Loucy (cell line): ENCODE measurements around the gene FAM124A.

Experiments
- H2AFZ ChIP-seq: fragments of 200-600 bp; sonication (generic); 2 replicates; pipeline ENCODE4 v1.6.0; 2016; ENCODE audit warnings: antibody characterized with exemption, mild to moderate bottlenecking, low read length, moderate library complexity
- H3F3A ChIP-seq: fragments of 200-600 bp; 2 replicates; pipeline ENCODE4 v1.6.0; 2016; ENCODE audit warnings: antibody characterized with exemption, low read depth, mild to moderate bottlenecking
- H3K27me3 ChIP-seq: fragments of 200-600 bp; sonication (generic); 2 replicates; pipeline ENCODE4 v1.6.1; 2014; ENCODE audit warnings: low read length, mild to moderate bottlenecking; ENCODE audit not compliant: insufficient read depth, poor library complexity, severe bottlenecking
- H3K36me3 ChIP-seq: fragments of 200-600 bp; sonication (generic); 2 replicates; pipeline ENCODE4 v1.6.1; 2016; ENCODE audit warnings: low read length; ENCODE audit not compliant: insufficient read depth
- H3K4me1 ChIP-seq: fragments of 200-600 bp; sonication (generic); 2 replicates; pipeline ENCODE4 v1.5.1; 2014; ENCODE audit warnings: low read length, mild to moderate bottlenecking; ENCODE audit not compliant: insufficient read depth, poor library complexity, severe bottlenecking
- H3K4me2 ChIP-seq: fragments of 200-600 bp; sonication (generic); 2 replicates; pipeline ENCODE4 v1.6.0; 2014; ENCODE audit warnings: antibody characterized with exemption, low read length, low read depth, mild to moderate bottlenecking; ENCODE audit not compliant: poor library complexity, severe bottlenecking
- H3K4me3 ChIP-seq: fragments of 200-600 bp; sonication (generic); 2 replicates; pipeline ENCODE4 v1.5.1; 2014; ENCODE audit warnings: low read length, mild to moderate bottlenecking, mixed read lengths; ENCODE audit not compliant: poor library complexity, severe bottlenecking
- H3K79me2 ChIP-seq: fragments of 200-600 bp; sonication (generic); 2 replicates; pipeline ENCODE4 v1.6.1; 2014; ENCODE audit warnings: low read length; ENCODE audit not compliant: insufficient read depth
- H3K9ac ChIP-seq: fragments of 200-600 bp; sonication (generic); 2 replicates; pipeline ENCODE4 v1.6.0; 2014; ENCODE audit warnings: mild to moderate bottlenecking, low read depth, low read length, moderate library complexity; ENCODE audit not compliant: poor library complexity, severe bottlenecking
- H3K9me2 ChIP-seq: fragments of 200-600 bp; sonication (generic); replicated peaks from 2 replicates; pipeline ENCODE4 v1.6.1; 2016; ENCODE audit warnings: low read depth, low read length, mixed read lengths
- H3K9me3 ChIP-seq: fragments of 200-600 bp; sonication (generic); 2 replicates; pipeline ENCODE4 v1.6.1; 2014; ENCODE audit warnings: mild to moderate bottlenecking, antibody characterized with exemption, low read length, low read depth; ENCODE audit not compliant: insufficient read depth
- H4K20me1 ChIP-seq: fragments of 200-600 bp; sonication (generic); 2 replicates; pipeline ENCODE4 v1.6.0; 2014; ENCODE audit warnings: antibody characterized with exemption, low read length, mild to moderate bottlenecking; ENCODE audit not compliant: insufficient read depth, poor library complexity, severe bottlenecking
- EZH2phosphoT487 ChIP-seq: fragments of 200-600 bp; IDR thresholded peaks from 2 replicates; pipeline ENCODE4 v1.6.1; 2018; ENCODE audit warnings: antibody characterized with exemption, mild to moderate bottlenecking, moderate library complexity, borderline replicate concordance
- TF ChIP-seq, protein P1 (sequence below): fragments of 200-600 bp; sonication (generic); conservative IDR thresholded peaks from 2 replicates; pipeline ENCODE4 v1.5.1; 2014; ENCODE audit warnings: mild to moderate bottlenecking, antibody characterized with exemption, low read length

Gene FAM124A

DNA sequence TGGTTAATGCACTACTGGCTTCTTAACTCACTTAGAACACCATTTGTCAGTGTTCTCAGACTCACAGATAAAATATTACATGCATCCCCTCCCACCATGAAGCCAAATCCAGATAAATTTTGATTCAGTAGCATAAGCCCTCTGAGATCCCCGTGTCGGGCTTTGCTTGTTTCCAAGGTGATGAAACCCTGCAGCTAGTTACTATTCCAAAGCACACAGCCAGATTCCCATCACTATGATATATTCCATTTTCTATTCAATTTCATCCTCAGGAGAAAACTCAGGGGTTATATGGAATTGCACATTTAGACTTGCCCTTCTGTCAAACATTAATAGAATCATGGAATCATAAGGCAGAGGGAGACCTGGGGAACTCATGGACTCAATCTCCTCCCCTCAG, 9.4 kb upstream of the FAM124A start:
- Histone ChIP-seq H3K4me3 (no peak overlapping the region), H2AFZ (no peak overlapping the region), H3K4me1 (no peaks in the 10 kb centered on the region), H3K36me3 (no peaks in the 10 kb centered on the region), H3K9ac (no peak overlapping the region), H3K9me2 (no peaks in the 10 kb centered on the region), H3K4me2 (no peak overlapping the region), H4K20me1 (no peaks in the 10 kb centered on the region), H3K9me3 (no peaks in the 10 kb centered on the region), H3K27me3 (peaks cover 12% of the 10 kb centered on the region), H3F3A (no peaks in the 10 kb centered on the region), H3K79me2 (no peaks in the 10 kb centered on the region)
- no peak for TF ChIP-seq EZH2phosphoT487
- TF ChIP-seq, protein P1, sequence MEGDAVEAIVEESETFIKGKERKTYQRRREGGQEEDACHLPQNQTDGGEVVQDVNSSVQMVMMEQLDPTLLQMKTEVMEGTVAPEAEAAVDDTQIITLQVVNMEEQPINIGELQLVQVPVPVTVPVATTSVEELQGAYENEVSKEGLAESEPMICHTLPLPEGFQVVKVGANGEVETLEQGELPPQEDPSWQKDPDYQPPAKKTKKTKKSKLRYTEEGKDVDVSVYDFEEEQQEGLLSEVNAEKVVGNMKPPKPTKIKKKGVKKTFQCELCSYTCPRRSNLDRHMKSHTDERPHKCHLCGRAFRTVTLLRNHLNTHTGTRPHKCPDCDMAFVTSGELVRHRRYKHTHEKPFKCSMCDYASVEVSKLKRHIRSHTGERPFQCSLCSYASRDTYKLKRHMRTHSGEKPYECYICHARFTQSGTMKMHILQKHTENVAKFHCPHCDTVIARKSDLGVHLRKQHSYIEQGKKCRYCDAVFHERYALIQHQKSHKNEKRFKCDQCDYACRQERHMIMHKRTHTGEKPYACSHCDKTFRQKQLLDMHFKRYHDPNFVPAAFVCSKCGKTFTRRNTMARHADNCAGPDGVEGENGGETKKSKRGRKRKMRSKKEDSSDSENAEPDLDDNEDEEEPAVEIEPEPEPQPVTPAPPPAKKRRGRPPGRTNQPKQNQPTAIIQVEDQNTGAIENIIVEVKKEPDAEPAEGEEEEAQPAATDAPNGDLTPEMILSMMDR = no peak

DNA sequence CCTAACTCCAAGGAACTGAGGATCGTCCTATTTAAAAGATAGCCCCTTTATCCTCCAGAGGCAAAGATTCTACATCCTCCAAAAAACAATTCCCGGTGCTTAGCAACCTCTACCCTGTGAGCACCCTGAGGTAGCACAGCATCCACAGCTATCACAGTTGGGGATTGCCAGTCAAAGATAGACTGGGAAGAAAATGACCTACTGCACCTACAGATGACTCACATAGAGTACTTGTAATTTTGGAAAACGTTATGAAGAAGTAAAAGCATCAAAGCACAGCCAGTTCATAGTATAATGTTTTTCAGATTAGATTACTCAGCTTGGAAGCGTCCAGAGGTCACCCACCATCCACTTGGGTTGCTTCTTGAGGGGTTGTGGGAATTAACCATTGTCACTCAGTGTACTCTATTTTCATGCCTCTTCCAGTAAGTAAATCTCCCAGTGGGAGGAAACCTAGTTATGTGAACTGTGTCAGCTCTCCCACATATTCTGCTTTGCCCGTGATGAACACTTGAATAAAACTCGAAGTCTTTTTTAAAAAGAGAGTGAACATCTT, 8.9 kb upstream of the FAM124A start:
- H3K4me2 ChIP-seq = no peak overlapping the region
- H3K9ac ChIP-seq = no peak overlapping the region
- H3K27me3 ChIP-seq = peaks cover 12% of the 10 kb centered on the region
- no peak for TF ChIP-seq EZH2phosphoT487
- TF ChIP-seq, protein P1 = no peak
- no peaks in the 10 kb centered on the region for H3K36me3 ChIP-seq
- no peak overlapping the region for H3K4me3 ChIP-seq
- H3K9me3 ChIP-seq = no peaks in the 10 kb centered on the region
- no peaks in the 10 kb centered on the region for H3K9me2 ChIP-seq
- no peaks in the 10 kb centered on the region for H4K20me1 ChIP-seq
- no peak overlapping the region for H2AFZ ChIP-seq
- no peaks in the 10 kb centered on the region for H3K79me2 ChIP-seq
- no peaks in the 10 kb centered on the region for H3K4me1 ChIP-seq
- no peaks in the 10 kb centered on the region for H3F3A ChIP-seq

DNA sequence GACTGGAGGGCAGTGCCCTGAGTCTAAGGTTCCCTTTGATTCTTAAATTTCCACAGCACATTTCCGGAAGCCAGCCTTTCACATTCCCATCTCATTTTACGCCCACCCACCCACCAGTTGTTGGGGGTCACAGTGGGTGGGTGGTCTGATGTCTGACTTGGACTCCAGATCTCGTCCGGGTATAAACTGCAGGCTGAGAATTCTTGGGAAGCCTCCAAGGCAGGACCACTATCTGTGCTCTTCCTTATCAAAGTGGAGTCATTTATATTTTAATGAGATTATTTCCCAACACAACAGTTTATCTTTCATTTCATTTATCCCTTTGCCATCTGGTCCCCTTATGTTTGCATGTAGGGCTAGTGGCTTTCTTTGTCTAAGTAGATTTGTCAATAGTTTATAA, 3.6 kb upstream of the FAM124A start:
- no peak overlapping the region for H2AFZ ChIP-seq
- no peaks in the 10 kb centered on the region for H3K9me2 ChIP-seq
- H3K79me2 ChIP-seq = no peaks in the 10 kb centered on the region
- no peak overlapping the region for H3K4me2 ChIP-seq
- no peaks in the 10 kb centered on the region for H3F3A ChIP-seq
- H3K4me1 ChIP-seq = peaks cover 4% of the 10 kb centered on the region
- no peak for TF ChIP-seq EZH2phosphoT487
- TF ChIP-seq, protein P1 = no peak
- no peaks in the 10 kb centered on the region for H4K20me1 ChIP-seq
- no peak overlapping the region for H3K4me3 ChIP-seq
- H3K9me3 ChIP-seq = no peaks in the 10 kb centered on the region
- peaks cover 14% of the 10 kb centered on the region for H3K27me3 ChIP-seq
- no peaks in the 10 kb centered on the region for H3K36me3 ChIP-seq
- no peak overlapping the region for H3K9ac ChIP-seq
